ENCODE measurements around the gene SNTA1. TPM values are rescaled to one million over a fixed set of nuclear protein-coding genes. Genes with fewer than 3 reads are reported as not detected.

SNTA1 gene
- total and polyA plus RNA-seq, 2 experiments from 2014 or later, result 3.8 to 9.3 TPM

DNA sequence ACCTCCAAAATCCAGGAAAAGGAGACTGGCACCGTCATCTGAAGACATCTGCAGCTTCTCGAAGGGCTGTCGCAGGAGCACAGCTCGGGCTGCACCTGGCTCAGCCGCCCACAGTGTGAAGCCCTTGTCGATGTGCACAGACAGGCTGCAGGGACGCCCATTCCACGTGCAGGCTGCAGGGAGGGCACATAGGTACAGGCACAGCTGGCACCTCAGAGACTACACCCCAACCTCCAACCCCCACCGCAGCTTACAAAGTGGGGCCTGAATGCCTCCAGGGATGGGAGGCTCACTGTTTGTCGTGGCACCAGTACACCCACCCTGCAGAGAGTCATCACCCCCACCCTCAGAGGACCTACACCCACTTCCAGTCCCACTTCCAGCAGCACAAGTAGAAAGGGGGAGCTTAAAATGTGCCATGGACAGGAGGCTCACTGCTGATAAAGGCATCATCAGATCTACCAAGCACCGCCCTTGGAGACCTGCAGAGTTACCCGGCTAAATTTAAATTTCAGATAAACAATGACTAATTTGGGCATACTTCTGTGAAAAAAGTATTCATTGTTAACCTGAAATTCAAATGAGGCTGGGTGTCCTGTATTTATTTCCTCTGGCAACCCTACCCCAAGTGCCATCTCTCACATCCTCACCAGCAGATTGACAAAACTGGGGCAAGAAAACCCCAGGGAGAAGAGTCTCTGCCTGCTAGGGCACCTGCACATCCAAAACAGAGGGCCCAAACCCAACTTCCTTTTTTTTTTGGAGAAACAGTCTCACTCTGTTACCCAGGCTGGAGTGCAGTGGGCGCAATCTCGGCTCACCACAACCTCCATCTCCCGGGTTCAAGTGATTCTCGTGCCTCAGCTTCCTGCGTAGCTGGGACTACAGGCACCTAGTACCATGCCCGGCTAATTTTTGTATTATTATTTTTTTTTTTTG lies 34.6 kb downstream of the SNTA1 start (continued):
- TF ChIP-seq JUNB (IDR thresholded peaks at IDR 0.05; ENCODE audit: unreplicated experiment) (no peak), ZNF331 (CRISPR knock-in tag; IDR thresholded peaks at IDR 0.05; ENCODE audit: low read depth) (no peak), CREB1 (CRISPR knock-in tag; IDR thresholded peaks at IDR 0.05; ENCODE audit: low read depth) (no peak), EZH2phosphoT487 (IDR thresholded peaks at IDR 0.05; ENCODE audit: unreplicated experiment) (no peak), STAT1 (IDR thresholded peaks at IDR 0.05; ENCODE audit: unreplicated experiment) (no peak), NANOG (IDR thresholded peaks at IDR 0.05; ENCODE audit: borderline replicate concordance) (no peak), POLR2AphosphoS5 (IDR thresholded peaks at IDR 0.05; ENCODE audit: low read depth) (no peak)
- TF ChIP-seq, protein P1, sequence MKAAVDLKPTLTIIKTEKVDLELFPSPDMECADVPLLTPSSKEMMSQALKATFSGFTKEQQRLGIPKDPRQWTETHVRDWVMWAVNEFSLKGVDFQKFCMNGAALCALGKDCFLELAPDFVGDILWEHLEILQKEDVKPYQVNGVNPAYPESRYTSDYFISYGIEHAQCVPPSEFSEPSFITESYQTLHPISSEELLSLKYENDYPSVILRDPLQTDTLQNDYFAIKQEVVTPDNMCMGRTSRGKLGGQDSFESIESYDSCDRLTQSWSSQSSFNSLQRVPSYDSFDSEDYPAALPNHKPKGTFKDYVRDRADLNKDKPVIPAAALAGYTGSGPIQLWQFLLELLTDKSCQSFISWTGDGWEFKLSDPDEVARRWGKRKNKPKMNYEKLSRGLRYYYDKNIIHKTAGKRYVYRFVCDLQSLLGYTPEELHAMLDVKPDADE (IDR thresholded peaks at IDR 0.05), result no peak
- TF ChIP-seq, protein P2, sequence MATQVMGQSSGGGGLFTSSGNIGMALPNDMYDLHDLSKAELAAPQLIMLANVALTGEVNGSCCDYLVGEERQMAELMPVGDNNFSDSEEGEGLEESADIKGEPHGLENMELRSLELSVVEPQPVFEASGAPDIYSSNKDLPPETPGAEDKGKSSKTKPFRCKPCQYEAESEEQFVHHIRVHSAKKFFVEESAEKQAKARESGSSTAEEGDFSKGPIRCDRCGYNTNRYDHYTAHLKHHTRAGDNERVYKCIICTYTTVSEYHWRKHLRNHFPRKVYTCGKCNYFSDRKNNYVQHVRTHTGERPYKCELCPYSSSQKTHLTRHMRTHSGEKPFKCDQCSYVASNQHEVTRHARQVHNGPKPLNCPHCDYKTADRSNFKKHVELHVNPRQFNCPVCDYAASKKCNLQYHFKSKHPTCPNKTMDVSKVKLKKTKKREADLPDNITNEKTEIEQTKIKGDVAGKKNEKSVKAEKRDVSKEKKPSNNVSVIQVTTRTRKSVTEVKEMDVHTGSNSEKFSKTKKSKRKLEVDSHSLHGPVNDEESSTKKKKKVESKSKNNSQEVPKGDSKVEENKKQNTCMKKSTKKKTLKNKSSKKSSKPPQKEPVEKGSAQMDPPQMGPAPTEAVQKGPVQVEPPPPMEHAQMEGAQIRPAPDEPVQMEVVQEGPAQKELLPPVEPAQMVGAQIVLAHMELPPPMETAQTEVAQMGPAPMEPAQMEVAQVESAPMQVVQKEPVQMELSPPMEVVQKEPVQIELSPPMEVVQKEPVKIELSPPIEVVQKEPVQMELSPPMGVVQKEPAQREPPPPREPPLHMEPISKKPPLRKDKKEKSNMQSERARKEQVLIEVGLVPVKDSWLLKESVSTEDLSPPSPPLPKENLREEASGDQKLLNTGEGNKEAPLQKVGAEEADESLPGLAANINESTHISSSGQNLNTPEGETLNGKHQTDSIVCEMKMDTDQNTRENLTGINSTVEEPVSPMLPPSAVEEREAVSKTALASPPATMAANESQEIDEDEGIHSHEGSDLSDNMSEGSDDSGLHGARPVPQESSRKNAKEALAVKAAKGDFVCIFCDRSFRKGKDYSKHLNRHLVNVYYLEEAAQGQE (IDR thresholded peaks at IDR 0.05; ENCODE audit: unreplicated experiment), result no peak

DNA sequence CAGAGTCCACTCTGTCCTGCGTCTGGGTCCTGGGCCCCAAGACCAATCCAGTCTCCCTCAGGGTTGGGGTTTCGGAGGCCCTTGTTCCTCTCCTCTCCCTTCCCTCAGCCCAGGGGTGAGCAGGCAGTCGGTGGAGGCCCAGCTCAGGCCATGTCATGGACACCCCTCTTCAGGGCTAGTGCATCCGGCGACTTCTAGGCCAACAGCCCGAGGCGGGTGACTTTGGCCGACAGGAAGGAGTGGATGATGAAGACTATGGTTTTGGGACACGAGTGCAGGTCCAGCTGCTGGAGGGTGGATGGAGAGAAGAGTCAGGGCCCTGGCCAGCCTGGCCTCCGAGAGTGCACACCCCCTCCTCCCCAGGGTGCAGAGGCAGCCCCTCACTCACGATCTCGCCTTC lies 35.2 kb downstream of the SNTA1 start:
- Mint-ChIP-seq H3K4me3 (no peak overlapping the region), H3K27ac (no peak overlapping the region), H3K27me3 (ENCODE audit: insufficient read depth, low read depth, poor library complexity) (peaks cover 9% of the 10 kb centered on the region), H3K4me1 (peaks cover 2% of the 10 kb centered on the region; the same call in 1 of the 3 replicates), H3K36me3 (ENCODE audit: low read depth) (peaks cover 11% of the 10 kb centered on the region), H3K9me3 (no peaks in the 10 kb centered on the region; the same call in 2 of the 3 replicates)
- Histone ChIP-seq H3K4me2 (no peak overlapping the region), H3K27ac (ENCODE audit: low read depth) (no peak overlapping the region), H3K27me3 (ENCODE audit: insufficient read depth) (no peaks in the 10 kb centered on the region), H3F3A (replicated peaks; ENCODE audit: low read depth) (no peaks in the 10 kb centered on the region), H3K4me3 (no peak overlapping the region), H2AFZ (no peak overlapping the region), H3K36me3 (ENCODE audit: insufficient read depth) (no peaks in the 10 kb centered on the region), H3K4me1 (ENCODE audit: insufficient read depth) (no peaks in the 10 kb centered on the region), H3K9me2 (ENCODE audit: insufficient read depth) (no peaks in the 10 kb centered on the region), H3K79me2 (replicated peaks; ENCODE audit: insufficient read depth) (no peaks in the 10 kb centered on the region), H4K20me1 (replicated peaks; ENCODE audit: insufficient read depth) (no peaks in the 10 kb centered on the region)
- TF ChIP-seq ZNF114 (CRISPR knock-in tag; IDR thresholded peaks at IDR 0.05), result no peak
- no peak for TF ChIP-seq NANOG (IDR thresholded peaks at IDR 0.05; ENCODE audit: borderline replicate concordance)
- TF ChIP-seq, protein P3, sequence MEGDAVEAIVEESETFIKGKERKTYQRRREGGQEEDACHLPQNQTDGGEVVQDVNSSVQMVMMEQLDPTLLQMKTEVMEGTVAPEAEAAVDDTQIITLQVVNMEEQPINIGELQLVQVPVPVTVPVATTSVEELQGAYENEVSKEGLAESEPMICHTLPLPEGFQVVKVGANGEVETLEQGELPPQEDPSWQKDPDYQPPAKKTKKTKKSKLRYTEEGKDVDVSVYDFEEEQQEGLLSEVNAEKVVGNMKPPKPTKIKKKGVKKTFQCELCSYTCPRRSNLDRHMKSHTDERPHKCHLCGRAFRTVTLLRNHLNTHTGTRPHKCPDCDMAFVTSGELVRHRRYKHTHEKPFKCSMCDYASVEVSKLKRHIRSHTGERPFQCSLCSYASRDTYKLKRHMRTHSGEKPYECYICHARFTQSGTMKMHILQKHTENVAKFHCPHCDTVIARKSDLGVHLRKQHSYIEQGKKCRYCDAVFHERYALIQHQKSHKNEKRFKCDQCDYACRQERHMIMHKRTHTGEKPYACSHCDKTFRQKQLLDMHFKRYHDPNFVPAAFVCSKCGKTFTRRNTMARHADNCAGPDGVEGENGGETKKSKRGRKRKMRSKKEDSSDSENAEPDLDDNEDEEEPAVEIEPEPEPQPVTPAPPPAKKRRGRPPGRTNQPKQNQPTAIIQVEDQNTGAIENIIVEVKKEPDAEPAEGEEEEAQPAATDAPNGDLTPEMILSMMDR (conservative IDR thresholded peaks at IDR 0.05; ENCODE audit: low read depth in 2 of 2), result no peak
- no peak for TF ChIP-seq EZH2phosphoT487 (IDR thresholded peaks at IDR 0.05; ENCODE audit: unreplicated experiment)
- TF ChIP-seq JUNB (IDR thresholded peaks at IDR 0.05; ENCODE audit: unreplicated experiment), result no peak
- no peak for TF ChIP-seq POLR2AphosphoS5 (IDR thresholded peaks at IDR 0.05; ENCODE audit: low read depth)
- TF ChIP-seq ZNF331 (CRISPR knock-in tag; IDR thresholded peaks at IDR 0.05; ENCODE audit: low read depth), result no peak
- ATAC-seq, result no peak
- DNase-seq (ENCODE audit: low spot score), result no peak

Measured in GM23338 (cell line).